HG03039 (cell line): ENCODE data around the gene PRDM10.
"Not testable (repeated sequence)": the region's sequence is repeated elsewhere in the genome, so short reads cannot be mapped to it uniquely, and the experiment has no call there.

Experiments
- ATAC-seq: cut with Tn5 transposase; IDR thresholded peaks from one replicate; pipeline ENCODE4 v1.9.1; 2021; ENCODE audit warnings: mild to moderate bottlenecking, moderate library complexity; ENCODE audit not compliant: unreplicated experiment

The PRDM10 gene

DNA sequence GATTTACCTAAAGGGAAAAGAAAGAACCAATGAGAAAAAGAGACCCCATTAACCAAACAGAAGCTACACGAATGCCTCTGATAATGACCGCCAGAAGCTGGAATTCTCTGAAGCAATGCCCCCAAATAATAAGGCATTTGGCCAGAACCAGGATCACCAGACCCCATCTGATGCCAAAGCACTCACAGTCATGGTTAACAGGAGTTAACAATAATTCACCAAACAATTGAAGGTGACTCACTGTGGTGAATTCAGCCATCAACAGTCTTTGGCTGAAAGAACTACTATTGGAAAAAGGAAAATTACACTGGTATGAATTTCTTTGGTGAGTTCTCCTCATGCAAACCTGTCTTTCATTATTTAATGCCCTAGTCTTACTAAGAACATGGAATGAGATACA, 85.4 kb downstream of the PRDM10 start:
- ATAC-seq = no peak

DNA sequence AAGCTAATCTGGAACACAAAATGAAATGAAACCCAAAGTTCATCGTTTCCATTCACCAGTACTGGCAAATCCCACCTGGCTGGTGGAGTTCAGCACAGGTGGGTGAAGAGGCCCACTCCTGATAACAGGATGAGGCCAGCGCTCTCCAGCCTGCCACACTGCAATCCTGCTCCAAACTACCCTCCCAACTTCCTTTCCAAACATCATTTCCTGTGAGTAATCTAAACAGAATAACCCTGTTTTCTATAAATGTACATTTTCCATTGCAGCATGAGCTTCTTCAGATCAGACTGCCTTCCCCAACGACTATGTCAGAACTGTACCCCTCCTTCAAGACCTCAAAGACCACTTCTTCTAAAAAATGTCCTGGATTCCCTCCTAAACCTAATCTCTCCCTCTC, 91.3 kb downstream of the PRDM10 start:
- ATAC-seq = no peak

DNA sequence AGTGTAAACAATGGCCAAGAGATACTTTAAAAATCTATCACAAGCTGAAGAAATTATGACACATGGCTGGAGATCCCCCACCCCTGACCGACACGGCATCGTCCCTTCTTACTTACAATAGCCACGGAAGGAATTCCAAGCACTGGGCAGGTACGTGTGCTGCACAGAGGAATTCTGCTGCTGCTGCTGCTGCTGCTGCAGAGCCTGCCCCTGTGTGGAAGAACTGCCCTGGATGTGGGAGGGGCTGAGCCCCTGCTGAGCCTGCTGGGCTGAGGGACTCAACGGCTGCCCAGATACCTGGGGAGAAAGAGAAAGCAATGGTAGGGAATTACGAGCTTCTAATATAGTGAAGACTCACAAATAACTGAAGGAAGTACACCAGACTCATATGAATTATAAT, 92.3 kb downstream of the PRDM10 start:
- no peak for ATAC-seq

DNA sequence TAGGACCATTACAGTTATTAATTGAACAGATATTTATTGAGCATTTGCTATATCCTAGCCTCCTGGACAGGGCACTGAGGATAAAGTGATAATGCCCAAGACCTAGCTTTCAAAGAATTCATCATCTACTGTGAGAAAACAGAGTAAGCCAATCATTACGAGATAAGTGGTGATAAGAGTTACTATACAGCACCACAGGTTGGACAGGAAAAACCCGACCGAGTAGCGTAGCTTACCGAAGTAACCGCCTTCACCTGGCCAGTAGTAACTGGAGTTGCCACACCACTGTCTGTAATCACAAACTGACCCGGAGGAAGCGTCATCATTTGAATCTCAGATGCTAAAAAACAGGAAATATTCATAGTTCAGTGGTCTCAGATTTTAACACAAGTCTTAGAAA, 97.2 kb downstream of the PRDM10 start:
- no peak for ATAC-seq

DNA sequence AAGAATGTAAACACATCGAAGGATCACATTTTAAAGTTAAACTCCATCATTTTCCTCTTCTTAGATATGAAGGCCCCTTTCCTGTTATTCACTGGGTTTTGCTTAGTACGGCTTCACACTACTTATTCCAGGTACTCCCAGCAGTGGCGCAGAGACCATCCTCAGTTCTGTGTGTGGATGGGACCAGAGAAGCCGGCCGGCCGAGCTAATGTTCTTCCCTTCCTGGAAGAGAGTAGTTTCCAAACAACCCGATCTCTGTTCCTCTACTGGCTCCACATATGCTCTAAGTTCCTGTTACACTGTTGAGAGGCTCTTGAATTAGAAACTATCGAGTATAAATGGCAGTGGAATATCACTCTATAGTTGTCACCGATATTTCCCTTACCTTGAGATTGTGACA, 106.6 kb downstream of the PRDM10 start:
- ATAC-seq = no peak

DNA sequence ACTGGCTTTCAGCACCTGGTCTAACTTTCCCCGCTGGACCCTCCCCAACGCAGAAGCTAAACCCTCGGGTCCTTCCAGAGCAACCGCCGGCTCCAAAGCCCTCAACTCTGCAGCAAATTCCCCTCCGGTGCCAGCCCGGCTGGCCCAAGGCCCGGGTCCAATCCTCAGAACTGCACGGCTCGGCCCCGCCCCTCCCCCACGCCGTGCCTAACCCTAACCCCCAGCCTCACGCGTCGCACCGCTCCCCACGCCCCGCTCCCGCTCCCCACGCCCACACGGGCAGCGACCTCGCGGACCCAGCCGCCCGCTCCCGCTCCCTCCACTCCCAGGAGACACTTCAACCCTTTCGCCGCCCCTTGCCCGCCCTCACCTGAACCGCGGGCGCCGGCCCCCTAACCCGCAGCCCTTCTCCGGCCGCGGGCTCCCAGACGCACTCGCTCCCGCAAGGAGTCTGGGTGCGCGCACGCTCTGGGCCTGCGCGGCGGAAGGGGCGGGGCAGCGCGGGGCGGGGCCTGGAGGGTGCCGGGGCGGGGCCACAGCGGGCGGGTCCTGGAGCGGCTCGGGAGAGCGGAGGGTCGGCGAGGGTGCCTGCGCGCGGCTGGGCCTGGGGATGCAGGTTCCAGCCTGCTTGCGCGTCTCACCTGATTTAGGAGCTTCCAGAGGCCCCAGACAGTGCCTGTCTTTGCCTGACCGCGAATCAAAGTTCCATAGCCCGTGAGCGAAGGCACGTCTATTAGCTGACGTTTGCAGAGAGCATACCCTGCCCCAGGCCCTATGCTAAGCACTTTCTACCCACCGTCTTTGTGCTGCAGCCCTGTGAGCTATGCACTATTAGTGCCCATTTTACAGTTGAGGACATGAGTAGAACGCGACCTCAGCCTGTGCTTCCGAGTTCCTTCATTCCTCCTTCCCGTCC, 107.3 kb downstream of the PRDM10 start, which contains the start of gene NFRKB:
Gene NFRKB, minus strand, starts transcription at position 453 of the 916 bp plus-strand sequence. CDS start 2,729 bp downstream, outside the sequence.
- ATAC-seq = peak; percentile 96

DNA sequence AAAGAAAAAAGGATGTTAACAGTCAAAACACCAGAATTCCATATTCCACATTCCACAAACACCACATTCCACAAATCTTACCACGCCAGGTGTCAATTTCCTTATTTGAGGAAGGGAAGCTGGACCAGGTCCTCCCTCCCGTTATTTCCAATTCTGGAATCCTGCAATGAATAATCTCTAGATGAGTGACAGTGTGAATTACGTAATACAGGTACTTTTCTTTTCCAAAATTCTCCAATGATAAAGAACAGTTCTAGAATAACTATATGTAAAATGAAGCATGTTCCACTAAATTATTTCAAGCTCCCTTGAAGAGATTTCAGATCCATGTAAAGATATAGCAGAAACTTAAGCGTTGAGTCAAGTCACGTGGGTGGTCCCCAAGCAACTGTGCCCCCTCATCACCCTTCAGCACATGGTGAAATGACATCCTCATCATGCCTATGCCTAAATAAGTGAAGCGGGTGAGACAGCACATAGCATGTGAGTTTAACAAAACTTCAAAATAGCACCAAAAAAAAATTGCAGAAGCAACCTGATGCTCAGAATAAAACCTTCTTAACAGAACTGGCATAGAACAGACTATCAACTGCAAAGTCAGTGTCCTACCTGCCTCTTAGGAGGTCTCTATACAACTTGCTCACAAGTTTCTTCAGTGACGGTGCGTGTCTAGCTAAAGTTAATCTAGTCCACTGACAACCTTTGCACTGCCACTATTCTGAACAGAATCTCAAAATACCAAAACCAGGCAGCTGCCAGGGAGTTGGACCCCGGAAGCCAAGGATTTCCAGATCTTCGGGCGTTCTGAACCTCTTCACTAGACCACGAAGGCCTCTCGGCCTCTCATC, 108.1 kb downstream of the PRDM10 start:
- no peak for ATAC-seq

DNA sequence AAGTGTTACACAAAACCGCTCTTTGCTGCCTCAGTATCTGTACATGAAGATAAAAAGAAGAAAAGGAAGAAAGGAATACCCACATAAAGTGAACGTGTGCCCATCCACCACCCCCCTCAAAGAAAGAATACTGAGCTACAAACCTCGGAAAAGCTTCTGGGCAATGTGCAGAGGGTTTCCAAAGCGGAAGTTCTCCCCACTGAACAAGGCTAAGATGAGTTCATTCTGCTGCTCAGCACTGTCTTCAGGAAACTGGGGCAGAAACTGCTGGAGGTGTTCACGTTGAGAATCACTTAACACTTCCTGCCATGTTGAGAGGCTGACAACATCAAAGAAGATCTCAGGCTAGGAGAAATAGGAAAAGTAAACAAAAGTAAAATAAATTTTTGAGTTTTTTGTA, 114.2 kb downstream of the PRDM10 start:
- no peak for ATAC-seq

DNA sequence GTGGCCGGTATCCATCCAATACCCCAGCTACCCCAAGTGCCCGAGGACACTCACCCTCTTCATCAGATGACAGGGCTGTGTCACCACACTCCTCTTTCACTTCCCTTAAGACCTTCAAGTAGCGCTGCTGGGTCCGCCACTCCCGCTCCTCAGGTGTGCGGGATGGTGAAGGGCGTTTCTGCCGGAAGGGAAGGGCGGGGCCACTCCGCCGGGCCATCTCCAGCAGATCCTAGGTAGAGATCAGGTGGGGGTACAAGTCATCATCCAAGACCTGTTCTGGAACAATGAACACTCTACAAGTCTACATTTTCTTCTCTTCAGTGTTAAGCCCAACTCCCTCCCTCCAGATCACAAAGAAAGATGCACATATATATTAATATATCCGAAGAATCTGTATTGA, 117.3 kb downstream of the PRDM10 start:
- ATAC-seq = no peak

DNA sequence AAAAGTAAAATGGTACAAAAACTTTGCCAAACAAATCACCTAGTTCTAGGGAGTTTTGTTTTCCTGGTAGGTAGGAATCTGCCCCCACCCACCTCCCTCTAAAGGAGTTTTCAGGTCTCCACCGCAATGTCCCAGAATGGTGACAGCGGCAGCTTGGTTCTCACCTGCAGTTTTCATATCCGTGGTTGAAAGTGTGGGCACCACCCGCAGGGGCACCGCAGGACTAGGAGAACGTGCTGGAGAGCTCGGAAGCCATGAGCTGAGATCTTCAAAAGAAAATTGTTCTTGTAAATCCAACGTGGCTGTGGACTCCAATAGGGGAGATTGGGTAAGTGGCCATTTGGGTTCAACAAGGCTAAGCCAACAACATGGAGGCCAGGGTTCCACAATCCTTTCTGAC, 118.1 kb downstream of the PRDM10 start:
- ATAC-seq = no peak

DNA sequence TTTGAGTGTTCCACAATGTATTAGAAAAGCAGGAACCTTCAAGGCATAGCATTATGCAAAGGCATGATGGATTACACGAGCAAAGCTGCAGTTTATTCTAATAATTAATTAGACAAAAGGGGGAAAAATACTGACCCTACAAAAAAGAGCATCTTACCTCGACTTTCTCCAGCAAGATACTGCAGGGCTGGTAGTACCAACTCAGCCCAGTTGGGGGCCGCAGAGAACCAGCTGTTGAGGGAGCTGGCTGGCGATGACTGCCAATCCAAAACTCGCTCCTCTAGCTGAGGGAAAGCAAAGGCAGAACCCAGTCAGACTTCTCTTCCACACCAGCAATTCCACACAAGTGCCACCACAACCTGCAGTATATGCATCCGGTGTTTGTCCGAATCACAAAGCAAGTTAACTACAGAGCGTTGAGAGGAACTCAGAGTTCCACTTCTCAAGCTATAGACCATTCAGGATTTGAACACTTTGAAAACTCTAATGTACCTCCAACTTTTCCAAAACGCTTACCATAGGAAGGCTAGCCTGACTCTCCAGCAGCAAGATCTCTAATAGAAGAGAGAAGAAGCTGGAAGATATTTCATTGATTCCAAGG, 121.0 kb downstream of the PRDM10 start:
- ATAC-seq = no peak

DNA sequence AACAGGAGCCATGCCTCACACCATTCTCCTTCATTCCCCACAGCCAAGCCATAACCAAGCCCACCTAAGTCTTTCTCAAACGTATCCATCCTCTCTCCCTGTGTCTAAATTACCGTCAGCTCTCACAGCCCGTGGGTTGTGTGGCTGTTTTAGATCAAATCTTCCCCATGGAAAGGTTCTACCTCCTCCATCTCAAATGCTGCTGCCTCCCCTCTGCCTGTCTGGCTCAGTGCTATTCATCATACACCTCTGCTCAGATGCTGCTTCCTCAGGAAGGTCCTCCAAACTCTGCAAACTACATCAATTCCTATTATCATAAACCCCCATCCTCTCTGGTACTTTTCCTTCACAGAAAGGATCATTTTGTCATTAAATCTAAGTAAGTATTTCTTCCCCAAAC, 122.3 kb downstream of the PRDM10 start:
- ATAC-seq = no peak

DNA sequence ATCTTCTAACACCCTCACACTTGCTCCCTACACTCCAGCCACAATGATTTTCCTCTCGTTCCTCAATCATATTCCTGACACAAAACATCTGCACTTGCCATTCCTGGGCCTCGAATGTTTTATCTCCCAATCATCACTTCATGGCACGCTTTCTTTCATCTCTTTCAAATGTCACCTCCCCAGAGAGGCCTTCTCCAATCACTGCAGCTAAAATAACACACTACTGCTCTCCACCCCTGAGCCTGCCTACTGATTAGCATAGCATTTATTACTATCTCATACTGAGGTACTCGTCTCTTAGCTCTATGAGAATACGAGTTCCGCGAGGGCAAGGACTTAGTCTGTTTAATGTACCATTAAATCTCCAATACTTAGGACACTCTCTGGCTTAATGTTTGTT, 130.7 kb downstream of the PRDM10 start:
- ATAC-seq = no peak

DNA sequence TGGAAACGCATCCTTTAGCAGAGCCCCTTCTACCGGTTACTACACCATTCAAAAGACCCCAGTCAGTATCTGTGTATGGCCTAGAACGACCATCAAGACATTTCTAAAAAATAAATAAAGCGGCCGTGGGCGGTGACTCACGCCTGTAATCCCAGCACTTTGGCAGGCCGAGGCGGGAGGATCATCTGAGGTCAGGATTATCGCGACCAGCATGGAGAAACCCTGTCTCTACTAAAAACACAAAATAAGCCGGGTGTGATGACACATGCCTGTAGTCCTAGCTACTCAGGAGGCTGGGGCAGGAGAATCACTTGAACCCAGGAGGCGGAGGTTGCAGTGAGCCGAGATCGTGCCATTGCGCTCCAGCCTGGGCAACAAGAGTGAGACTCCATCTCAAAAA, 134.0 kb downstream of the PRDM10 start:
- ATAC-seq = not testable (repeated sequence)

DNA sequence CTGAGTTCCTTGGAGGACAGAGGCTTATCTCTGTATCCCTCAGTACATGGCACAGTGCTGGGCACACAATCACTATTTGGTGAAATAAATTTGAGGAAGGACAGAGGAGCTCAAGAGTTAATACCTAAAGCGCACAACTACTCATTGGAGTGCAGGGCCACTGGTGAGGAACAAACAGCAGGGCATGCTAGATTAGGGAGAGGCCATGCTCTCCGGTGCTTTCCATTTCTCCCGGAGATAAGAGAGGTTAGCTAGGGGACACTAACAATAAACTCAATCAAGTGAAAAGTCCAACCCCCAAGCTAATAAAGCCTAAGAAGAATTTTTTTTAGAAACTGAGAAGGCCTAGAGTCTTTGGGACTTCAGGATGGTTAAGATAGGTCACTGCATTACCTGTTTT, 136.3 kb downstream of the PRDM10 start:
- ATAC-seq = no peak

DNA sequence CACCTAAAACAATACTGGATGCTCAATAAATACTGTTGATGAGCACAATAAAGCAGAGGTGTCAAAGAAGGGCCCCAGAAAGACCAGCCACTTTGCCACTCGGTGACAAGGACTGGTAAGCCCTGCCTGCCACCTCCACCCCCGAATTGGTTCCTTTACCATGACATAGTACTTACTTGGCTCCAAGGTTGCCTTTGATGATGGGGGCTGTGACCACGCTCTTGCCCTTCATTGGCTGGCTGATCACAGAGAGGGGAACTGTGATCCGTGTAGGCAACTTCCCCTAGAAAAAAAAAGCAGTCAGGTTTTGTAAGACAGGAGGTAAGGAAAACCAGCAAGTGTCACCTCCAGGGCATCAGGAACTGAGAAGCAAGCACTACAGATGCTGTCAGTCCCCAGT, 136.9 kb downstream of the PRDM10 start:
- no peak for ATAC-seq

DNA sequence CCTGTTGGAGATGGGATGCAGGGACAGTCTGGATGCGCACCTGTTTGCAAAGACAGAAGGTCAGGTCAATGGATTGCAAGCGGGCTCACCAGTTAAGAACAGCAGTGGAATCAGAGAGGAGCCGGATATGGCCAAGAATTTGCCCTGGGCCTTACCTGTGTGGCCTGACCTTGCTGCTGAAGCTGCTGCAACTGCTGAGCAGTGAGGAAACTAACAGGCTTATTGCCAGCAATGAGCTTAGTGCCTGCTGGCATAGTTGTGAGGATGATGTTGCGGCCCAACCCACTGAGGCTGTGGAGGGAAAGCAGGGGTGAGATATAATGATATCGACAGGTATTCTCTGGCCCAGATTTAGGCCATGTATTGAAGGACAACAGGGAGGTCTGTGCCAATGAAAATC, 137.8 kb downstream of the PRDM10 start:
- ATAC-seq = no peak

DNA sequence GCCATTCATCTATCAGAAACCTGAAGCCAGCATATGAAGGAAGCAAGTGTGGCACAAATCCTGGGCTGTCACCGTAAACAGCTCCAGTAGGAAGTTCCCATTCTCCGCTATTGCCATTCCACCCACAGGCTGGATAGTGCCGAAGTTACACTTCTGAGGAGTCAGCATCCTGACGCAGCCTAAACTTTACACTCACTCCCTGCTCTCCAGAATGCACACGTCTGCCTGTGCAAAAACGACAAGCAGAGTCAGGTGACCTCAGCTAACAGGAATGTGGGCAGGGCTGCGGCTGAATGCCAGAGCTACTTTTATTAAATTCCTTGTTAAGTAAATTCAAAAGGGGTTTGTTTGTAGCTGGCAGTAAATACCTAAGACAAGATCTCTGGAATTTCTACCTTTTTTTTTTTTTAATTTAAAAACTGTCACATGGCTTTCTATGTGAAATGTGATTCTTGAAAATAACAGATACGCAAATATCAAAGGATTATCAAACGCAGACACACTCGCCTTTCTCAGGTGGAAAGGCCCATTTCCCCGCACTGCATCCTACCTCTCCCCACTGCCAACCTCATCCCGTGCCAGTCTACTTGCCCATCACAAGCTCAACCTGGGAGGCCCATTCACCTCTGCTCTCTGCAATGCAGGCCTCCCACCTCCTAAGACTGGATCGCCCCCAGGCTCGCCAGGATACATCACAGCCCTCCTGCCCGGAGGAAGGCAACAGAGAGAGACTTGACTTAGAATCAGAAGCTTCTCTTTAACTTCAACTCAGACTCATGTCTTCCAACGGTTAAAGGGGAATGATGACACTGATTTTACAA, 140.7 kb downstream of the PRDM10 start:
- ATAC-seq = no peak

DNA sequence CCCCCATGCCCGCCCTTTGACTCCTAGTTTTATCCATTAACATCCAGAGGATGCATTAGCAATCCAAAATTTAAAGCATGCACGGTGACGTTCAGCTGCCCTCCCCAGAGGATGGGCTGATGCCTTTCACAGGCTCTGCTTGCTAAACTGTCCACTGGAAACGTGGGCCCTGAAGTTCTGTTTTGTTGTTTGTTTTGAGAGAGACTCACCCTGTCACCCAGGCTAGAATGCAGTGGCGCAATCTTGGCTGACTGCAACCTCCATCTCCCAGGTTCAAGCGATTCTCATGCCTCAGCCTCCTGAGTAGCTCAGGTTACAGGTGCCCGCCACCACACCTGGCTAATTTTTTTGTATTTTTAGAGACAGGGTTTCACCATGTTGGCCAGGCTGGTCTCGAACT, 146.6 kb downstream of the PRDM10 start:
- no peak for ATAC-seq

DNA sequence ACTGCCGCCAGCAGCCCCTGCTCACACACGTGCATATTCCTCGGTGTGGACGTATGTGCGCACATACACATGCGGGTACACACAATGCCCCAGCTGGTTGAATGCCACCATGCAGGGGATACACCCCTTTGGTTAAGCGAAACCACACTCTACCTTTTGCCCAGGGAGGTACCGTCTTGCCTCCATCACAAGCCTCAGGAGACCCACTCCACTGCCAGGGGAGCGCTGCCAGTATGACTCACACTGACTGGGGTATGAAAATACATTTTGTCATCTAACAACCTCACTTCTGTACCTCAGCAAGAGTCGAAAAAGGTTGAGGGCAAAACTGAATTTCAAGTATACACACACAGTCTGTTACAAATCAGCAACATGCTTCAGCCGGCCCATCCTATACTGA, 147.5 kb downstream of the PRDM10 start:
- no peak for ATAC-seq
